Loucy (cell line): Measurements from ENCODE around the gene PHF19.

ENCODE experiments used
- EZH2phosphoT487 ChIP-seq: fragments of 200-600 bp; IDR thresholded peaks from 2 replicates; pipeline ENCODE4 v1.6.1; 2018; ENCODE audit warnings: antibody characterized with exemption, mild to moderate bottlenecking, moderate library complexity, borderline replicate concordance
- TF ChIP-seq, protein P1 (sequence below): fragments of 200-600 bp; sonication (generic); conservative IDR thresholded peaks from 2 replicates; pipeline ENCODE4 v1.5.1; 2014; ENCODE audit warnings: mild to moderate bottlenecking, antibody characterized with exemption, low read length

DNA sequence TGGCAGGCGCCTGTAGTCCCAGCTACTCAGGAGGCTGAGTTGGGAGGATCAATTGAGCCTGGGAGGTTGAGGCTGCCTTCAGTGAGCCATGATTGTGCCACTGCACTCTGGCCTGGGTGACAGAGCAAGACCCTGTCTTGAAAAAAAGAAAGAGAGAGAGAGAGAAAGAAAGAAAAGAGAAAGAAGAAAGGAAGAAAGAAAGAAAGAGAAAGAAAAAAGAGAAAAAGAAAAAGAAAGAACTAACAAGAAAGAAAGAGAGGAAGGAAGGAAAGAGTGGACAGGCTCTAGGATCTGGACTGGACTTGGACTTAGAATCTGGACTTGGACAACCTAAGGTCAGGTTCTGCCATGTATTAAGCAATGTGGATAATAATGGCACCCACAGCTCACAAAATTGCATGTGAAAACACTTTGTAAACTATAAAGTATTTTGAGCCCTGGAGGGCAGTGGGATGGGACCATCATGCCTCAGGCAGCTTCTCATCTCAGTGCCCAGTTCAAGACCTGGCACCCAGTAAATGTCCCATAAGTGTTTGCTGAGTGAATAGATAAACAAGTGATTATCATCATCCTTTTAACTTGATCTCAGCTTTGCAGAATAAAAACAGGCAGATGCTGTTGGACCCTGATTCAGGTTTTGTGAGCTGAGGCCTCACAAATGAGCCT, 12.8 kb upstream of the PHF19 start:
- TF ChIP-seq, protein P1, sequence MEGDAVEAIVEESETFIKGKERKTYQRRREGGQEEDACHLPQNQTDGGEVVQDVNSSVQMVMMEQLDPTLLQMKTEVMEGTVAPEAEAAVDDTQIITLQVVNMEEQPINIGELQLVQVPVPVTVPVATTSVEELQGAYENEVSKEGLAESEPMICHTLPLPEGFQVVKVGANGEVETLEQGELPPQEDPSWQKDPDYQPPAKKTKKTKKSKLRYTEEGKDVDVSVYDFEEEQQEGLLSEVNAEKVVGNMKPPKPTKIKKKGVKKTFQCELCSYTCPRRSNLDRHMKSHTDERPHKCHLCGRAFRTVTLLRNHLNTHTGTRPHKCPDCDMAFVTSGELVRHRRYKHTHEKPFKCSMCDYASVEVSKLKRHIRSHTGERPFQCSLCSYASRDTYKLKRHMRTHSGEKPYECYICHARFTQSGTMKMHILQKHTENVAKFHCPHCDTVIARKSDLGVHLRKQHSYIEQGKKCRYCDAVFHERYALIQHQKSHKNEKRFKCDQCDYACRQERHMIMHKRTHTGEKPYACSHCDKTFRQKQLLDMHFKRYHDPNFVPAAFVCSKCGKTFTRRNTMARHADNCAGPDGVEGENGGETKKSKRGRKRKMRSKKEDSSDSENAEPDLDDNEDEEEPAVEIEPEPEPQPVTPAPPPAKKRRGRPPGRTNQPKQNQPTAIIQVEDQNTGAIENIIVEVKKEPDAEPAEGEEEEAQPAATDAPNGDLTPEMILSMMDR: no peak
- no peak for TF ChIP-seq EZH2phosphoT487
